Measurements from ENCODE around the gene TTLL1. TPM values are rescaled to one million over a fixed set of nuclear protein-coding genes. Genes with fewer than 3 reads are reported as not detected.

The TTLL1 gene
- total RNA-seq, 2 donors from 2014 or later, result 4.4 to 5.2 TPM

GRCh38 chr22:43008509-43008908, 80.7 kb downstream of the TTLL1 start:
- peaks cover 0 to 52% of the 10 kb centered on the region in 2 donors for H3K4me1 ChIP-seq
- H3K36me3 ChIP-seq, result no peaks in the 10 kb centered on the region
- no peaks in the 10 kb centered on the region for H3K9me3 ChIP-seq
- TF ChIP-seq CTCF (IDR thresholded peaks at IDR 0.05), result no peak
- peak overlapping the region in 1 of 2 donors; percentile 73 for H3K27ac ChIP-seq
- no peaks in the 10 kb centered on the region for H3K27me3 ChIP-seq
- DNase-seq (ENCODE audit: low spot score), result peak; percentile 77
- no peak overlapping the region for H3K4me3 ChIP-seq

GRCh38 chr22:43007519-43008102, 81.6 kb downstream of the TTLL1 start:
- H3K27ac ChIP-seq, result peak overlapping the region; percentile 12 to 73
- no peak overlapping the region for H3K4me3 ChIP-seq
- no peaks in the 10 kb centered on the region for H3K36me3 ChIP-seq
- H3K4me1 ChIP-seq, result peaks cover 0 to 49% of the 10 kb centered on the region in 2 donors
- TF ChIP-seq CTCF (IDR thresholded peaks at IDR 0.05), result no peak
- H3K27me3 ChIP-seq, result no peaks in the 10 kb centered on the region
- DNase-seq (ENCODE audit: low spot score), result no peak
- H3K9me3 ChIP-seq, result no peaks in the 10 kb centered on the region

GRCh38 chr22:43006753-43007152, 82.4 kb downstream of the TTLL1 start:
- no peak for TF ChIP-seq CTCF (IDR thresholded peaks at IDR 0.05)
- no peaks in the 10 kb centered on the region for H3K36me3 ChIP-seq
- H3K27me3 ChIP-seq, result no peaks in the 10 kb centered on the region
- H3K27ac ChIP-seq, result no peak overlapping the region
- H3K4me1 ChIP-seq, result peaks cover 0 to 54% of the 10 kb centered on the region in 2 donors
- no peak for DNase-seq (ENCODE audit: low spot score)
- no peaks in the 10 kb centered on the region for H3K9me3 ChIP-seq
- H3K4me3 ChIP-seq, result no peak overlapping the region

GRCh38 chr22:43006016-43006505, 83.1 kb downstream of the TTLL1 start:
- Histone ChIP-seq H3K9me3 (no peaks in the 10 kb centered on the region), H3K36me3 (no peaks in the 10 kb centered on the region), H3K27me3 (no peaks in the 10 kb centered on the region), H3K27ac (no peak overlapping the region), H3K4me3 (no peak overlapping the region), H3K4me1 (peaks cover 0 to 61% of the 10 kb centered on the region in 2 donors)
- no peak for TF ChIP-seq CTCF (IDR thresholded peaks at IDR 0.05)
- DNase-seq (ENCODE audit: low spot score), result no peak

GRCh38 chr22:43005106-43005505, 84.1 kb downstream of the TTLL1 start:
- H3K27me3 ChIP-seq, result no peaks in the 10 kb centered on the region
- no peak for TF ChIP-seq CTCF (IDR thresholded peaks at IDR 0.05)
- DNase-seq (ENCODE audit: low spot score), result no peak
- no peak overlapping the region for H3K27ac ChIP-seq
- peaks cover 0 to 71% of the 10 kb centered on the region in 2 donors for H3K4me1 ChIP-seq
- H3K4me3 ChIP-seq, result no peak overlapping the region
- H3K9me3 ChIP-seq, result no peaks in the 10 kb centered on the region
- H3K36me3 ChIP-seq, result no peaks in the 10 kb centered on the region

Measured in right atrium auricular region (tissue), 2 donors.